CD14-positive monocyte (primary cell): ENCODE measurements around the gene CRYBG1. TPM values are rescaled to one million over a fixed set of nuclear protein-coding genes. Genes with fewer than 3 reads are reported as not detected.

ENCODE experiments used
- DNase-seq, 3 donors: peaks; one replicate each; pipeline ENCODE4 v3.0.0-alpha.2; 2011 to 2022
- H2AFZ ChIP-seq: 2 replicates; pipeline ENCODE4 v1.6.0; 2012; ENCODE audit warnings: mild to moderate bottlenecking, low read depth, low read length, inconsistent platforms; ENCODE audit not compliant: insufficient read depth, poor library complexity, severe bottlenecking
- H3K27ac ChIP-seq, 2 donors: 1 replicate in 1 of 2; 2 replicates in 1 of 2; pipeline ENCODE4 v1.5.1; 2012 to 2013; ENCODE audit warnings: low read length in 2 of 2, control low read depth in 1 of 2, inconsistent platforms in 1 of 2, low read depth in 1 of 2, mild to moderate bottlenecking in 1 of 2
- H3K27me3 ChIP-seq, 2 donors: one replicate each; pipeline versions ENCODE4 v1.6.0 to v1.6.1; 2011 to 2013; ENCODE audit warnings: low read length in 2 of 2; ENCODE audit not compliant: control insufficient read depth in 2 of 2, insufficient read depth in 2 of 2
- H3K36me3 ChIP-seq, 2 donors: replicated peaks in 1 of 2; 1 replicate in 1 of 2; 2 replicates in 1 of 2; pipeline versions ENCODE4 v1.5.1 to v1.6.1; 2012 to 2013; ENCODE audit warnings: low read length in 2 of 2, control low read depth in 1 of 2, inconsistent platforms in 1 of 2, mild to moderate bottlenecking in 1 of 2; ENCODE audit not compliant: insufficient read depth in 2 of 2, control insufficient read depth in 1 of 2
- H3K4me1 ChIP-seq, 2 donors: 1 replicate in 1 of 2; 2 replicates in 1 of 2; pipeline versions ENCODE4 v1.5.1 to v1.6.1; 2012 to 2013; ENCODE audit warnings: low read length in 2 of 2, control low read depth in 1 of 2, inconsistent platforms in 1 of 2, mild to moderate bottlenecking in 1 of 2, moderate library complexity in 1 of 2; ENCODE audit not compliant: insufficient read depth in 2 of 2, control insufficient read depth in 1 of 2
- H3K4me2 ChIP-seq: replicated peaks from 2 replicates; pipeline ENCODE3; 2012; ENCODE audit warnings: low read length, moderate library complexity, mild to moderate bottlenecking; ENCODE audit not compliant: poor library complexity, severe bottlenecking; ENCODE audit errors: extremely low read depth
- H3K4me3 ChIP-seq, 3 experiments: fragments of 200-600 bp in 1 of 3; sonication (generic) in 1 of 3; replicated peaks in 1 of 3; 1 replicate in 2 of 3; 2 replicates in 1 of 3; pipeline ENCODE4 v1.5.1; 2011 to 2013; ENCODE audit warnings: low read length in 3 of 3, mild to moderate bottlenecking in 3 of 3, control low read depth in 2 of 3, low read depth in 2 of 3, inconsistent platforms in 1 of 3, moderate library complexity in 1 of 3
- H3K79me2 ChIP-seq: 2 replicates; pipeline ENCODE4 v1.6.0; 2012; ENCODE audit warnings: mild to moderate bottlenecking, control low read depth, inconsistent platforms, low read length, moderate library complexity; ENCODE audit not compliant: insufficient read depth
- H3K9ac ChIP-seq: 2 replicates; pipeline ENCODE4 v1.6.0; 2017; ENCODE audit warnings: low read length, mild to moderate bottlenecking; ENCODE audit not compliant: insufficient read depth, poor library complexity, severe bottlenecking
- H3K9me3 ChIP-seq, 2 donors: replicated peaks in 1 of 2; 1 replicate in 1 of 2; 2 replicates in 1 of 2; pipeline versions ENCODE4 v1.5.1 to v1.6.1; 2012 to 2013; ENCODE audit warnings: low read length in 2 of 2, control low read depth in 1 of 2; ENCODE audit not compliant: control insufficient read depth in 1 of 2, insufficient read depth in 1 of 2
- H4K20me1 ChIP-seq: 2 replicates; pipeline ENCODE4 v1.6.0; 2012; ENCODE audit warnings: mild to moderate bottlenecking, low read length, control low read depth, moderate library complexity; ENCODE audit not compliant: insufficient read depth
- H3K27ac Mint-ChIP-seq, 7 donors: one replicate each; pipeline ENCODE4 v1.8.0; 2020; ENCODE audit warnings: mild to moderate bottlenecking in 7 of 7, mixed read lengths in 7 of 7, moderate library complexity in 6 of 7, inconsistent platforms in 2 of 7
- H3K27me3 Mint-ChIP-seq, 3 donors: one replicate each; pipeline ENCODE4 v1.8.0; 2021 to 2022; ENCODE audit warnings: low read depth in 3 of 3, mild to moderate bottlenecking in 3 of 3, mixed read lengths in 3 of 3, moderate library complexity in 3 of 3, inconsistent platforms in 1 of 3
- H3K36me3 Mint-ChIP-seq, 2 donors: one replicate each; pipeline ENCODE4 v1.8.0; 2020; ENCODE audit warnings: mixed read lengths in 2 of 2, inconsistent platforms in 1 of 2, mild to moderate bottlenecking in 1 of 2
- H3K4me1 Mint-ChIP-seq: one replicate; pipeline ENCODE4 v1.8.0; 2020; ENCODE audit warnings: mild to moderate bottlenecking, mixed read lengths
- H3K4me3 Mint-ChIP-seq, 2 donors: one replicate each; pipeline ENCODE4 v1.8.0; 2020; ENCODE audit warnings: mild to moderate bottlenecking in 2 of 2, mixed read lengths in 2 of 2, moderate library complexity in 1 of 2
- H3K9me3 Mint-ChIP-seq, 7 donors: one replicate each; pipeline ENCODE4 v1.8.0; 2020 to 2022; ENCODE audit warnings: mixed read lengths in 7 of 7, mild to moderate bottlenecking in 6 of 7, moderate library complexity in 6 of 7, inconsistent platforms in 2 of 7
- WGBS: methylation state at CpG from one replicate; pipeline ENCODE4 v1.1.5; 2013; ENCODE audit warnings: missing lambda C conversion rate; ENCODE audit not compliant: insufficient coverage; 5-methylcytosine and 5-hydroxymethylcytosine counted together
- intact Hi-C, 2 donors: fragments of 100-400 bp; cut with micrococcal nuclease; formaldehyde crosslinking; loops; one replicate each; pipeline versions ENCODE4 v1.15.0 to v1.15.1; 2023
- polyA plus RNA-seq, 3 donors: library from polyadenylated mRNA; depleted of rRNA in 1 of 3; unstranded in 2 of 3; stranded (reverse) in 1 of 3; fragments of 300-500 nt in 2 of 3; fragments of >200 nt in 1 of 3; fragmentation: Illumina TruSeq in 2 of 3; gene quantifications; 1 replicate in 2 of 3; 2 replicates in 1 of 3; pipeline ENCODE4 v1.2.3, GENCODE V29; 2012 to 2021
- TF ChIP-seq, protein P1 (sequence below): fragments of 200-600 bp; IDR thresholded peaks from one replicate; pipeline ENCODE4 v1.8.0; 2022; ENCODE audit warnings: antibody characterized with exemption, mild to moderate bottlenecking

CRYBG1 gene
- polyA plus RNA-seq, 3 donors = 7.9 to 11.9 (median 11.1) TPM

DNA sequence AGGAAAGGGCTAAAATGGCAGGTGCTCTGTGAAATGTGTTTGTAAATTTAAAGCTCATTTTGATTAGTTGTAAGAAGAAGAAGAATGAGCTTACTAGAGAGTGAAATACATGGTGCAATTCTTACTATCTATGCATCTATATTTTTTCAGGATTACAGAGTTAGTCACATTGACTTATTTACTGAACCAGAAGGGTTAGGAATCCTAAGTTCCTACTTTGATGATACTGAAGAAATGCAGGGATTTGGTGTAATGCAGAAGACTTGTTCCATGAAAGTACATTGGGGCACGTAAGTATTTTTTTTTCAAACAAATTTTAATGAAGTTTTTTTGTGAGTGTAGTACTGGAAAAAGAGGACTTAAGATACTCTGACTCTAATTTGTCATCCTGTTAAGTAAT lies 169.5 kb downstream of the CRYBG1 start:
- H2AFZ ChIP-seq = no peak overlapping the region
- no peak overlapping the region for H3K9ac ChIP-seq
- H3K27me3 ChIP-seq = no peaks in the 10 kb centered on the region
- no peak overlapping the region for H3K4me3 ChIP-seq
- no CpG with 5 or more reads among the region's 1 CpG for WGBS
- H3K36me3 Mint-ChIP-seq = peaks cover 74 to 89% of the 10 kb centered on the region in 2 donors
- peak overlapping the region in 2 of 7 donors; percentile 21 to 25 for H3K27ac Mint-ChIP-seq
- H3K4me1 ChIP-seq = peaks cover 26 to 41% of the 10 kb centered on the region in 2 donors
- peaks cover 0 to 1% (median 0%) of the 10 kb centered on the region in 3 donors for H3K27me3 Mint-ChIP-seq
- peaks cover 82 to 99% of the 10 kb centered on the region in 2 donors for H3K36me3 ChIP-seq
- H3K27ac ChIP-seq = peak overlapping the region in 1 of 2 donors; percentile 39
- intact Hi-C loops = no loop called here
- no peak for DNase-seq
- TF ChIP-seq, protein P1, sequence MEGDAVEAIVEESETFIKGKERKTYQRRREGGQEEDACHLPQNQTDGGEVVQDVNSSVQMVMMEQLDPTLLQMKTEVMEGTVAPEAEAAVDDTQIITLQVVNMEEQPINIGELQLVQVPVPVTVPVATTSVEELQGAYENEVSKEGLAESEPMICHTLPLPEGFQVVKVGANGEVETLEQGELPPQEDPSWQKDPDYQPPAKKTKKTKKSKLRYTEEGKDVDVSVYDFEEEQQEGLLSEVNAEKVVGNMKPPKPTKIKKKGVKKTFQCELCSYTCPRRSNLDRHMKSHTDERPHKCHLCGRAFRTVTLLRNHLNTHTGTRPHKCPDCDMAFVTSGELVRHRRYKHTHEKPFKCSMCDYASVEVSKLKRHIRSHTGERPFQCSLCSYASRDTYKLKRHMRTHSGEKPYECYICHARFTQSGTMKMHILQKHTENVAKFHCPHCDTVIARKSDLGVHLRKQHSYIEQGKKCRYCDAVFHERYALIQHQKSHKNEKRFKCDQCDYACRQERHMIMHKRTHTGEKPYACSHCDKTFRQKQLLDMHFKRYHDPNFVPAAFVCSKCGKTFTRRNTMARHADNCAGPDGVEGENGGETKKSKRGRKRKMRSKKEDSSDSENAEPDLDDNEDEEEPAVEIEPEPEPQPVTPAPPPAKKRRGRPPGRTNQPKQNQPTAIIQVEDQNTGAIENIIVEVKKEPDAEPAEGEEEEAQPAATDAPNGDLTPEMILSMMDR = no peak
- peaks cover 100% of the 10 kb centered on the region for H3K79me2 ChIP-seq
- H3K4me1 Mint-ChIP-seq = peaks cover 45% of the 10 kb centered on the region
- H3K9me3 ChIP-seq = no peaks in the 10 kb centered on the region
- no peaks in the 10 kb centered on the region for H4K20me1 ChIP-seq
- no peak overlapping the region for H3K4me2 ChIP-seq
- no peaks in the 10 kb centered on the region for H3K9me3 Mint-ChIP-seq
- H3K4me3 Mint-ChIP-seq = no peak overlapping the region

DNA sequence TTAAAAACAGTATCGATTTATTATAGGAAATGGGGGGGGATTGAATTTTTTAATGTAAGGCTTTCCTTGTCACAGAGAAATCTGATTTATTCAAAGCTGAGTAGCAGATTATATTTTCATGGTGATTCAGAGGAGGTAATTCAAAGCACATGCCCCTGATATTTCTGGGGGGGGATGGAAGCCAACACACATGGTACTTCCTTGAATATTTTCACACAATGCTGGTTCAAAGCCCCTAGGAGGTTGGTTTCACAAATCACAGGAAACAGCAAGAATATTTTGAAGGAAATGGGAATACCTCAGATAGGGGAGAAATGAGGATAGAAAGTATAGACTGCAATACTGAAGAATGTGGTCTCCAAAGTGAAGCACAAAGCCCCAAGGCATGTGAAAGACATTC lies 170.0 kb downstream of the CRYBG1 start:
- Histone ChIP-seq H3K27ac (peak overlapping the region in 1 of 2 donors; percentile 6), H2AFZ (no peak overlapping the region), H4K20me1 (no peaks in the 10 kb centered on the region), H3K4me2 (no peak overlapping the region), H3K27me3 (no peaks in the 10 kb centered on the region), H3K36me3 (peaks cover 80 to 99% of the 10 kb centered on the region in 2 donors), H3K9ac (no peak overlapping the region), H3K9me3 (no peaks in the 10 kb centered on the region), H3K4me3 (no peak overlapping the region), H3K4me1 (peaks cover 23 to 41% of the 10 kb centered on the region in 2 donors), H3K79me2 (peaks cover 100% of the 10 kb centered on the region)
- Mint-ChIP-seq H3K4me1 (peaks cover 43% of the 10 kb centered on the region), H3K27ac (peak overlapping the region in 1 of 7 donors; percentile 48), H3K4me3 (no peak overlapping the region), H3K9me3 (no peaks in the 10 kb centered on the region), H3K27me3 (peaks cover 0 to 1% (median 0%) of the 10 kb centered on the region in 3 donors), H3K36me3 (peaks cover 74 to 89% of the 10 kb centered on the region in 2 donors)
- TF ChIP-seq, protein P1 = no peak
- intact Hi-C loops = no loop called here
- no peak for DNase-seq
- no CpG with 5 or more reads among the region's 1 CpG for WGBS
